B cell (primary cell): ENCODE data around the gene SMURF2. TPM values are rescaled to one million over a fixed set of nuclear protein-coding genes. Genes with fewer than 3 reads are reported as not detected.
"Not testable (repeated sequence)": the region's sequence is repeated elsewhere in the genome, so short reads cannot be mapped to it uniquely, and the experiment has no call there.

ENCODE experiments used
- ATAC-seq: fragments of 200-7000 bp; cut with Tn5 transposase; one replicate; pipeline ENCODE4 v1.10.0; 2021; ENCODE audit warnings: low read depth, mild to moderate bottlenecking, moderate number of reproducible peaks, moderate library complexity
- CTCF ChIA-PET: fragments of 350-600 bp; sonication (Branson Sonifier 250); formaldehyde crosslinking; loops from one replicate; lab custom pipeline; 2021; ENCODE audit warnings: antibody characterized with exemption, inconsistent platforms; lab: Charles Lee
- POLR2A ChIA-PET: fragments of 350-600 bp; sonication (Branson Sonifier 250); formaldehyde crosslinking; loops from one replicate; lab custom pipeline; 2021; ENCODE audit warnings: antibody characterized with exemption; lab: Charles Lee
- DNase-seq: peaks from one replicate; pipeline ENCODE4 v3.0.0; 2013
- H2AFZ ChIP-seq: 2 replicates; pipeline ENCODE4 v1.6.1; 2012; ENCODE audit warnings: mild to moderate bottlenecking, low read depth, low read length; ENCODE audit not compliant: insufficient read depth, poor library complexity, severe bottlenecking
- H3K27ac ChIP-seq, 2 donors: 1 replicate in 1 of 2; 2 replicates in 1 of 2; pipeline ENCODE4 v1.5.1; 2012 to 2013; ENCODE audit warnings: low read length in 2 of 2, mild to moderate bottlenecking in 2 of 2, moderate library complexity in 1 of 2
- H3K27me3 ChIP-seq, 4 experiments: fragments of 200-600 bp in 1 of 4; sonication (generic) in 1 of 4; replicated peaks in 1 of 4; 1 replicate in 2 of 4; 2 replicates in 2 of 4; pipeline versions ENCODE4 v1.6.1 to v1.7.0; 2013 to 2016; ENCODE audit warnings: low read length in 3 of 4, mild to moderate bottlenecking in 2 of 4, mixed read lengths in 1 of 4, moderate library complexity in 1 of 4; ENCODE audit not compliant: insufficient read depth in 4 of 4, control insufficient read depth in 3 of 4; ENCODE audit errors: control extremely low read depth in 1 of 4
- H3K36me3 ChIP-seq, 2 experiments: replicated peaks in 1 of 2; 1 replicate in 1 of 2; 2 replicates in 1 of 2; pipeline versions ENCODE4 v1.6.1 to v1.7.1; 2013; ENCODE audit warnings: low read length in 1 of 2; ENCODE audit not compliant: insufficient read depth in 2 of 2, control insufficient read depth in 1 of 2; ENCODE audit errors: control extremely low read depth in 1 of 2, extremely low read depth in 1 of 2
- H3K4me1 ChIP-seq, 2 donors: fragments of 200-600 bp in 1 of 2; sonication (generic) in 1 of 2; 1 replicate in 1 of 2; 2 replicates in 1 of 2; pipeline versions ENCODE4 v1.5.1 to v1.6.1; 2013 to 2017; ENCODE audit warnings: low read length in 2 of 2; ENCODE audit not compliant: control insufficient read depth in 2 of 2, insufficient read depth in 2 of 2
- H3K4me2 ChIP-seq: replicated peaks from 2 replicates; pipeline ENCODE3; 2012; ENCODE audit warnings: mild to moderate bottlenecking, low read depth, low read length; ENCODE audit not compliant: poor library complexity, severe bottlenecking
- H3K4me3 ChIP-seq, 5 experiments: fragments of 200-600 bp in 1 of 5; sonication (generic) in 1 of 5; 1 replicate in 3 of 5; 2 replicates in 2 of 5; pipeline versions ENCODE4 v1.5.1 to v1.7.0; 2011 to 2016; ENCODE audit warnings: low read length in 4 of 5, mild to moderate bottlenecking in 4 of 5, low read depth in 2 of 5, control low read depth in 1 of 5, moderate library complexity in 1 of 5; ENCODE audit not compliant: insufficient read depth in 1 of 5; ENCODE audit errors: control extremely low read depth in 1 of 5, extremely low read depth in 1 of 5
- H3K79me2 ChIP-seq: fragments of 200-600 bp; sonication (generic); one replicate; pipeline ENCODE4 v1.6.0; 2016; ENCODE audit warnings: low read length; ENCODE audit not compliant: control insufficient read depth, insufficient read depth
- H3K9ac ChIP-seq: fragments of 200-600 bp; sonication (generic); 2 replicates; pipeline ENCODE4 v1.6.1; 2017; ENCODE audit warnings: mild to moderate bottlenecking, low read length, moderate library complexity
- H3K9me3 ChIP-seq, 3 donors: one replicate each; pipeline versions ENCODE4 v1.6.1 to v1.7.1; 2013; ENCODE audit warnings: low read length in 2 of 3; ENCODE audit not compliant: control insufficient read depth in 2 of 3, insufficient read depth in 1 of 3; ENCODE audit errors: control extremely low read depth in 1 of 3
- H4K20me1 ChIP-seq: 2 replicates; pipeline ENCODE4 v1.6.0; 2012; ENCODE audit warnings: mild to moderate bottlenecking, low read length; ENCODE audit not compliant: insufficient read depth, control insufficient read depth, poor library complexity, severe bottlenecking
- H3K27ac Mint-ChIP-seq: one replicate; pipeline ENCODE4 v1.8.0; 2021; ENCODE audit warnings: mixed read lengths
- H3K27me3 Mint-ChIP-seq: one replicate; pipeline ENCODE4 v1.8.0; 2021; ENCODE audit warnings: mixed read lengths
- H3K4me1 Mint-ChIP-seq: one replicate; pipeline ENCODE4 v1.8.0; 2021; ENCODE audit warnings: mixed read lengths
- H3K4me3 Mint-ChIP-seq: one replicate; pipeline ENCODE4 v1.8.0; 2021; ENCODE audit warnings: mixed read lengths
- H3K9me3 Mint-ChIP-seq: one replicate; pipeline ENCODE4 v1.8.0; 2022; ENCODE audit warnings: mixed read lengths; ENCODE audit not compliant: insufficient read depth
- EZH2 ChIP-seq: IDR thresholded peaks from 2 replicates; pipeline ENCODE4 v1.6.1; 2012; ENCODE audit warnings: borderline replicate concordance, low read depth, mild to moderate bottlenecking, moderate library complexity, low read length; ENCODE audit not compliant: insufficient read depth, poor library complexity, severe bottlenecking
- WGBS: methylation state at CpG from one replicate; pipeline ENCODE4 v1.1.5; 2013; ENCODE audit warnings: missing lambda C conversion rate; ENCODE audit not compliant: insufficient coverage; 5-methylcytosine and 5-hydroxymethylcytosine counted together
- intact Hi-C: fragments of 100-400 bp; cut with micrococcal nuclease; formaldehyde crosslinking; loops from one replicate; pipeline ENCODE4 v1.10.0; 2022
- polyA plus RNA-seq: library from polyadenylated mRNA; depleted of rRNA; stranded (reverse); fragments of >200 nt; gene quantifications from 2 replicates; pipeline ENCODE4 v1.2.3, GENCODE V29; 2012
- total RNA-seq, 2 donors: library from RNA; stranded (reverse); fragments of 120-200 nt in 1 of 2; gene quantifications; 1 replicate in 1 of 2; 2 replicates in 1 of 2; pipeline versions ENCODE4 v1.2.3 to v1.2.4, GENCODE V29; 2013 to 2022
- TF ChIP-seq, protein P1 (sequence below): fragments of 200-600 bp; IDR thresholded peaks from one replicate; pipeline ENCODE4 v1.8.0; 2022; ENCODE audit warnings: antibody characterized with exemption, mild to moderate bottlenecking

Gene SMURF2
- total and polyA plus RNA-seq, 2 donors (not counting 1 experiment from before 2014, with no cell fraction given) = 9.2 to 32.8 TPM

DNA sequence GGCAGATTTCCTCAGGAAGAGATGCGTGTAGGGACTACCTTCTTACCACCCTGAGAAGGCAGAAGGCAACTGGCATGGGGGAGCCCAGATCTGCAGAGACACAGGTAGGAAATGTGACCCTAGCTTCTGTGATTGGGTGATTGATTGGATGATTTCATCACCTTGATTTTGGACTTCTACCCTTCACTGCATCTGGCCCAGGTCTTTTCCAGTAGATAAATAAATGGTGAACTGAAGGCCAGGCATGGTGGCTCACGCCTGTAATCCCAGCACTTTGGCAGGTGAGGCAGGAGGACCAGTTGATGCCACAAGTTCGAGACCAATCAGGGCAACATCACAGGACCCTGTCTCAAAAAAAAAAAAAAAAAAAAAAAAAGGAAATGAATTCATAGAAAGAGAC lies 14.7 kb upstream of the SMURF2 start:
- Mint-ChIP-seq H3K4me3 (no peak overlapping the region), H3K27ac (no peak overlapping the region), H3K27me3 (no peaks in the 10 kb centered on the region), H3K9me3 (no peaks in the 10 kb centered on the region), H3K4me1 (no peaks in the 10 kb centered on the region)
- TF ChIP-seq, protein P1, sequence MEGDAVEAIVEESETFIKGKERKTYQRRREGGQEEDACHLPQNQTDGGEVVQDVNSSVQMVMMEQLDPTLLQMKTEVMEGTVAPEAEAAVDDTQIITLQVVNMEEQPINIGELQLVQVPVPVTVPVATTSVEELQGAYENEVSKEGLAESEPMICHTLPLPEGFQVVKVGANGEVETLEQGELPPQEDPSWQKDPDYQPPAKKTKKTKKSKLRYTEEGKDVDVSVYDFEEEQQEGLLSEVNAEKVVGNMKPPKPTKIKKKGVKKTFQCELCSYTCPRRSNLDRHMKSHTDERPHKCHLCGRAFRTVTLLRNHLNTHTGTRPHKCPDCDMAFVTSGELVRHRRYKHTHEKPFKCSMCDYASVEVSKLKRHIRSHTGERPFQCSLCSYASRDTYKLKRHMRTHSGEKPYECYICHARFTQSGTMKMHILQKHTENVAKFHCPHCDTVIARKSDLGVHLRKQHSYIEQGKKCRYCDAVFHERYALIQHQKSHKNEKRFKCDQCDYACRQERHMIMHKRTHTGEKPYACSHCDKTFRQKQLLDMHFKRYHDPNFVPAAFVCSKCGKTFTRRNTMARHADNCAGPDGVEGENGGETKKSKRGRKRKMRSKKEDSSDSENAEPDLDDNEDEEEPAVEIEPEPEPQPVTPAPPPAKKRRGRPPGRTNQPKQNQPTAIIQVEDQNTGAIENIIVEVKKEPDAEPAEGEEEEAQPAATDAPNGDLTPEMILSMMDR = no peak
- no peak for TF ChIP-seq EZH2
- intact Hi-C loops = no loop called here
- H3K27me3 ChIP-seq = peaks cover 0 to 3% (median 0%) of the 10 kb centered on the region in 4 experiments
- H3K4me3 ChIP-seq = no peak overlapping the region
- H3K36me3 ChIP-seq = no peaks in the 10 kb centered on the region
- no peaks in the 10 kb centered on the region for H4K20me1 ChIP-seq
- DNase-seq (no peak), ATAC-seq (no peak)
- ChIA-PET CTCF (interaction anchor here (1.3 kb wide), 1 partner anchor 10 kb away, joined by 3 read pairs; no protein-coding TSS in a partner anchor), POLR2A (no interaction called here)
- H3K27ac ChIP-seq = no peak overlapping the region
- H3K4me1 ChIP-seq = no peaks in the 10 kb centered on the region
- no peaks in the 10 kb centered on the region for H3K79me2 ChIP-seq
- no peak overlapping the region for H3K4me2 ChIP-seq
- H3K9me3 ChIP-seq = no peaks in the 10 kb centered on the region
- H2AFZ ChIP-seq = no peak overlapping the region
- no peak overlapping the region for H3K9ac ChIP-seq
- 100% methylated on average over 1 of the region's 3 CpGs for whole genome bisulfite sequencing

DNA sequence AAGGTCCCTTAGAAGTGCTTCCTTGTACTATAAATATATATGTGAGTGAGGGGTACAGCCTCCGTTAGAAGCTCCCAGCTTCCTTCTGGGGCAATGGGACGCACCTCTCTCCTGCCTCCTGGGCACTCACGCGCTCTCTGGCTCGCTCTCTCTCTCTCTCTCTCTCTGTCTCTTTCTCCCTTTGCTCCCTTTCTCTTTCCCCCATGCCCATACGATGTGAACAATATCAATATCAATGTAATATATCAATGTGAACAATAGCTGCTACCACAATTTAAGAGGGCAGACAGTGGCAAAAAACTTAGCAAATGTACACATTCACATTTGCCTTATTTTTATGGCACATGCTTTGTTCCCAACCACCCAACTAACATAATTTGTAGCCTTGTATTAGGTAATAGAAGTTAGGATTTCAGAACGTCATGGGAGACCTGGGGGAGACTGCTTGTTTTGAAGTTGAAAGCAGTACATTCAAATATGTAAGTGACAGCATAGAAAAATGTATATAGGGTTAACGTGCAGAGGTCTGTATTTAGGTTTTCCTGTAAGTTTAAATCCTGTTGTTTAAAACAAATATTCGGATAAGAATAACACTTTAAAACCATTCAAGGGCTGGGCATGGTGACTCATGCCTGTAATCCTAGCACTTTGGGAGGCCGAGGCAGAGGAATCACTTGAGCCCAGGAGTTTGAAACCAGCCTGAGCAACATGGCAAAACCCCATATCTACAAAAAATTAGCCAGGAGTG lies 8.9 kb upstream of the SMURF2 start:
- ATAC-seq, H3K9ac ChIP-seq, CTCF ChIA-PET, POLR2A ChIA-PET, H3K9me3 ChIP-seq, H3K79me2 ChIP-seq, H3K4me1 ChIP-seq, H3K36me3 ChIP-seq, H3K4me3 ChIP-seq, H2AFZ ChIP-seq, H3K27me3 Mint-ChIP-seq, H4K20me1 ChIP-seq, DNase-seq, H3K27ac Mint-ChIP-seq, intact Hi-C loops, H3K9me3 Mint-ChIP-seq, H3K4me2 ChIP-seq, H3K27me3 ChIP-seq, H3K4me3 Mint-ChIP-seq, H3K4me1 Mint-ChIP-seq, H3K27ac ChIP-seq: not testable (repeated sequence)
- WGBS = 100% methylated on average over 1 of the region's 10 CpGs

DNA sequence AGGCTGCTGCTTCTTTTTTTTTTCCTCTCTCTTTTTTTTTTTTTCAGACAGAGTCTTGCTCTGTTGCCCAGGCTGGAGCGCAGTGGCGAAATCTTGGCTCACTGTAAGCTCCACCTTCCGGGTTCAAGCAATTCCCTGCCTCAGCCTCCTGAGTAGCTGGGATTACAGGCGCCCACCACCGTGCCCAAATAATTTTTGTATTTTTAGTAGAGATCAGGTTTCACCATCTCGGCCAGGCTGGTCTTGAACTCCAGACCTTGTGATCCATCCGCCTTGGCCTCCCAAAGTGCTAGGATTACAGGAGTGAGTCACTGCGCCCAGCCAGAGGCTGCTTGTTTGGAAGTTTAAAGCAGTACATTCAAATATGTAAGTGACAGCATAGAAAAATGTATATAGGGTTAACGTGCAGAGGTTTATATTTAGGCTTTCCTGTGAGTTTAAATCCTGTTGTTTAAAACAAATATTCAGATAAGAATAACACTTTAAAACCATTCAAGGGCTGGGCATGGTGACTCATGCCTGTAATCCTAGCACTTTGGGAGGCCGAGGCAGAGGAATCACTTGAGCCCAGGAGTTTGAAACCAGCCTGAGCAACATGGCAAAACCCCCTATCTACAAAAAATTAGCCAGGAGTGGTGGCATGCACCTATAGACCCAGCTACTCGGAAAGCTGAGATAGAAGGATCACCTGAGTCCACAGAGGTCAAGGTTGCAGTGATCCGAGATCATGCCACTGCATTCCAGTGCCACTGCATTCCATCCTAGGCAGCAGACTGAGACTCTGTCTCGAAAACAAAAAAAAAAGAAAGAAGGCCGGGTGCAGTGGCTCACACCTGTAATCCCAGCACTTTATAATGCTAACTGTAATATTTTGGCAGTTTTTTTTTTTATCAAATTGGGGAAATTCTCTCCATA lies 6.0 kb upstream of the SMURF2 start:
- H3K4me1 Mint-ChIP-seq, ATAC-seq, POLR2A ChIA-PET, H3K36me3 ChIP-seq, H3K9ac ChIP-seq, DNase-seq, H2AFZ ChIP-seq, H4K20me1 ChIP-seq, H3K4me1 ChIP-seq, H3K9me3 ChIP-seq, H3K27me3 Mint-ChIP-seq, H3K4me2 ChIP-seq, intact Hi-C loops, H3K9me3 Mint-ChIP-seq, H3K27ac ChIP-seq, H3K4me3 Mint-ChIP-seq, H3K27me3 ChIP-seq, H3K27ac Mint-ChIP-seq, CTCF ChIA-PET, H3K79me2 ChIP-seq, H3K4me3 ChIP-seq: not testable (repeated sequence)
- 97% methylated on average over 5 of the region's 14 CpGs for WGBS
